Loucy (cell line): Measurements from ENCODE around the gene TMEM81.

Source experiments
- H2AFZ ChIP-seq: fragments of 200-600 bp; sonication (generic); 2 replicates; pipeline ENCODE4 v1.6.0; 2016; ENCODE audit warnings: antibody characterized with exemption, mild to moderate bottlenecking, low read length, moderate library complexity
- H3F3A ChIP-seq: fragments of 200-600 bp; 2 replicates; pipeline ENCODE4 v1.6.0; 2016; ENCODE audit warnings: antibody characterized with exemption, low read depth, mild to moderate bottlenecking
- H3K27me3 ChIP-seq: fragments of 200-600 bp; sonication (generic); 2 replicates; pipeline ENCODE4 v1.6.1; 2014; ENCODE audit warnings: low read length, mild to moderate bottlenecking; ENCODE audit not compliant: insufficient read depth, poor library complexity, severe bottlenecking
- H3K36me3 ChIP-seq: fragments of 200-600 bp; sonication (generic); 2 replicates; pipeline ENCODE4 v1.6.1; 2016; ENCODE audit warnings: low read length; ENCODE audit not compliant: insufficient read depth
- H3K4me1 ChIP-seq: fragments of 200-600 bp; sonication (generic); 2 replicates; pipeline ENCODE4 v1.5.1; 2014; ENCODE audit warnings: low read length, mild to moderate bottlenecking; ENCODE audit not compliant: insufficient read depth, poor library complexity, severe bottlenecking
- H3K4me2 ChIP-seq: fragments of 200-600 bp; sonication (generic); 2 replicates; pipeline ENCODE4 v1.6.0; 2014; ENCODE audit warnings: antibody characterized with exemption, low read length, low read depth, mild to moderate bottlenecking; ENCODE audit not compliant: poor library complexity, severe bottlenecking
- H3K4me3 ChIP-seq: fragments of 200-600 bp; sonication (generic); 2 replicates; pipeline ENCODE4 v1.5.1; 2014; ENCODE audit warnings: low read length, mild to moderate bottlenecking, mixed read lengths; ENCODE audit not compliant: poor library complexity, severe bottlenecking
- H3K79me2 ChIP-seq: fragments of 200-600 bp; sonication (generic); 2 replicates; pipeline ENCODE4 v1.6.1; 2014; ENCODE audit warnings: low read length; ENCODE audit not compliant: insufficient read depth
- H3K9ac ChIP-seq: fragments of 200-600 bp; sonication (generic); 2 replicates; pipeline ENCODE4 v1.6.0; 2014; ENCODE audit warnings: mild to moderate bottlenecking, low read depth, low read length, moderate library complexity; ENCODE audit not compliant: poor library complexity, severe bottlenecking
- H3K9me2 ChIP-seq: fragments of 200-600 bp; sonication (generic); replicated peaks from 2 replicates; pipeline ENCODE4 v1.6.1; 2016; ENCODE audit warnings: low read depth, low read length, mixed read lengths
- H3K9me3 ChIP-seq: fragments of 200-600 bp; sonication (generic); 2 replicates; pipeline ENCODE4 v1.6.1; 2014; ENCODE audit warnings: mild to moderate bottlenecking, antibody characterized with exemption, low read length, low read depth; ENCODE audit not compliant: insufficient read depth
- H4K20me1 ChIP-seq: fragments of 200-600 bp; sonication (generic); 2 replicates; pipeline ENCODE4 v1.6.0; 2014; ENCODE audit warnings: antibody characterized with exemption, low read length, mild to moderate bottlenecking; ENCODE audit not compliant: insufficient read depth, poor library complexity, severe bottlenecking
- EZH2phosphoT487 ChIP-seq: fragments of 200-600 bp; IDR thresholded peaks from 2 replicates; pipeline ENCODE4 v1.6.1; 2018; ENCODE audit warnings: antibody characterized with exemption, mild to moderate bottlenecking, moderate library complexity, borderline replicate concordance
- TF ChIP-seq, protein P1 (sequence below): fragments of 200-600 bp; sonication (generic); conservative IDR thresholded peaks from 2 replicates; pipeline ENCODE4 v1.5.1; 2014; ENCODE audit warnings: mild to moderate bottlenecking, antibody characterized with exemption, low read length

TMEM81 gene

DNA sequence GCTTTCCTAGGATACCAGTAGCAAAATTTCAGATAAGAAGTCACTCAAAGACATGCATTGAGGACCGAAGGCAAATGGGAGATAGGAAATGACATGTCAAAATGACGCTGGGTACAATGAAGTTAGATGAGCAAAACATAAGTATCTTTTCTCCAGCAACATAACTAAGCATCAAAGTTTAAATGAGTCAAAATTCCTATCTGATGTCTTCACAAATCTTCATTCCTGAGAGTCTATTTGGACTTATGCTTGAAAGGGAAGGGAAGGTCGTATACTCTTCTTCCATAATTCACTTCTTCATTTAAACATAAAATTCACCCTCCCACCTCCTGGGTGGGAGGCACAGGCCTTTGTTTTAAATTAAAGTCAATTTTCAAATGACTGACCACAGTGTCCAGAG lies 4.1 kb upstream of the TMEM81 start:
- no peaks in the 10 kb centered on the region for H3K4me1 ChIP-seq
- no peak for TF ChIP-seq EZH2phosphoT487
- TF ChIP-seq, protein P1, sequence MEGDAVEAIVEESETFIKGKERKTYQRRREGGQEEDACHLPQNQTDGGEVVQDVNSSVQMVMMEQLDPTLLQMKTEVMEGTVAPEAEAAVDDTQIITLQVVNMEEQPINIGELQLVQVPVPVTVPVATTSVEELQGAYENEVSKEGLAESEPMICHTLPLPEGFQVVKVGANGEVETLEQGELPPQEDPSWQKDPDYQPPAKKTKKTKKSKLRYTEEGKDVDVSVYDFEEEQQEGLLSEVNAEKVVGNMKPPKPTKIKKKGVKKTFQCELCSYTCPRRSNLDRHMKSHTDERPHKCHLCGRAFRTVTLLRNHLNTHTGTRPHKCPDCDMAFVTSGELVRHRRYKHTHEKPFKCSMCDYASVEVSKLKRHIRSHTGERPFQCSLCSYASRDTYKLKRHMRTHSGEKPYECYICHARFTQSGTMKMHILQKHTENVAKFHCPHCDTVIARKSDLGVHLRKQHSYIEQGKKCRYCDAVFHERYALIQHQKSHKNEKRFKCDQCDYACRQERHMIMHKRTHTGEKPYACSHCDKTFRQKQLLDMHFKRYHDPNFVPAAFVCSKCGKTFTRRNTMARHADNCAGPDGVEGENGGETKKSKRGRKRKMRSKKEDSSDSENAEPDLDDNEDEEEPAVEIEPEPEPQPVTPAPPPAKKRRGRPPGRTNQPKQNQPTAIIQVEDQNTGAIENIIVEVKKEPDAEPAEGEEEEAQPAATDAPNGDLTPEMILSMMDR = no peak
- H3K9me2 ChIP-seq = no peaks in the 10 kb centered on the region
- no peaks in the 10 kb centered on the region for H3K9me3 ChIP-seq
- no peaks in the 10 kb centered on the region for H3K27me3 ChIP-seq
- H3F3A ChIP-seq = no peaks in the 10 kb centered on the region
- H3K36me3 ChIP-seq = peaks cover 83% of the 10 kb centered on the region; the same call in 1 of the 2 replicates
- no peaks in the 10 kb centered on the region for H4K20me1 ChIP-seq
- no peaks in the 10 kb centered on the region for H3K79me2 ChIP-seq
- H2AFZ ChIP-seq = no peak overlapping the region
- H3K9ac ChIP-seq = no peak overlapping the region
- no peak overlapping the region for H3K4me3 ChIP-seq
- no peak overlapping the region for H3K4me2 ChIP-seq

DNA sequence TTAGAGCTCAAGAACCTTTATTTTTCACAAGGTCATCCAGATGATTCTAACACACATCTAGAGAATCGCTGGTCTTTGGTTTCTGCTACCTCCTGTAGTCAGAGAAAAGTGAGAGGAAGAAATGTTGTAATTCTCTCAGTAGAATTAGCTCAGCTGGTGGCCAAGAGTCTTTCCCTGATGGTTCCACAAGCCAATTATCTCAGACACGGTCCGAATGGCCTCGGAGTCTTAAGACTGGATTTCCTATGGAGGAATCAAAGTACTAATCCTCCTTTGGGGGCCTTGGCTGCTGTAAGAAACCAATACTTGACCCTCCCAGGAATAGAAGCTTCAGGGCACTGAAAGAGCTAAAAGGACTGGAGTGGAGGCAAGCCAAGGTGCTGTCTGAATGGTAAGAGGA lies 1.8 kb downstream of the TMEM81 start:
- Histone ChIP-seq H3K9ac (no peak overlapping the region), H3K36me3 (peaks cover 36% of the 10 kb centered on the region; the same call in 1 of the 2 replicates), H2AFZ (no peak overlapping the region), H3K79me2 (no peaks in the 10 kb centered on the region), H3F3A (no peaks in the 10 kb centered on the region), H3K27me3 (no peaks in the 10 kb centered on the region), H3K9me3 (no peaks in the 10 kb centered on the region), H3K4me3 (no peak overlapping the region), H3K4me1 (no peaks in the 10 kb centered on the region), H4K20me1 (no peaks in the 10 kb centered on the region), H3K9me2 (no peaks in the 10 kb centered on the region), H3K4me2 (no peak overlapping the region)
- TF ChIP-seq, protein P1 = no peak
- TF ChIP-seq EZH2phosphoT487 = no peak

DNA sequence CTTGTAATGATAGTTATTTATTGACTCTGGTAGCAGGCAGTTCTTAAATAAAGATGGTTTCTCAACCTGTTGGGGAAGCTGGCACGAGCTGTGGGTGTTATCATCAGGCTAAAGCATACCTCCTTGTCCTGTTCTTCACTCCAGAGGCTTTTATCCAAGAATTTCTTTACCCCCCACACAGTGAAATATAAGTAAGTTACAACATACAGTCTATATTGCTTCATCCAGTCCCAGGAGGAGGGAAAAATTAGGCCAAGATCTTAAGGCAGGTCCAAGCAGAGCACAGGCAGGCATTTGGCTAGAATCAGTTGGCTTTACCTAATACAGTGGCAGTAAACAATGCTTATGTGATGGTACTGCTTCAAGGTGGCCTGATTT lies 6.3 kb downstream of the TMEM81 start:
- Histone ChIP-seq H4K20me1 (no peaks in the 10 kb centered on the region), H3K4me2 (no peak overlapping the region), H3K9me3 (no peaks in the 10 kb centered on the region), H3K79me2 (no peaks in the 10 kb centered on the region), H2AFZ (no peak overlapping the region), H3K4me1 (no peaks in the 10 kb centered on the region), H3F3A (no peaks in the 10 kb centered on the region), H3K36me3 (no peaks in the 10 kb centered on the region), H3K4me3 (no peak overlapping the region), H3K9ac (no peak overlapping the region), H3K27me3 (no peaks in the 10 kb centered on the region), H3K9me2 (no peaks in the 10 kb centered on the region)
- TF ChIP-seq EZH2phosphoT487 = no peak
- TF ChIP-seq, protein P1 = no peak
